HPDE6-E6E7 (cell line): ENCODE measurements around the gene ANGPTL7.

Experiments
- DNase-seq: peaks from one replicate; pipeline ENCODE4 v3.0.0; 2011; ENCODE audit warnings: missing footprints; ENCODE audit errors: extremely low spot score

Gene ANGPTL7

DNA sequence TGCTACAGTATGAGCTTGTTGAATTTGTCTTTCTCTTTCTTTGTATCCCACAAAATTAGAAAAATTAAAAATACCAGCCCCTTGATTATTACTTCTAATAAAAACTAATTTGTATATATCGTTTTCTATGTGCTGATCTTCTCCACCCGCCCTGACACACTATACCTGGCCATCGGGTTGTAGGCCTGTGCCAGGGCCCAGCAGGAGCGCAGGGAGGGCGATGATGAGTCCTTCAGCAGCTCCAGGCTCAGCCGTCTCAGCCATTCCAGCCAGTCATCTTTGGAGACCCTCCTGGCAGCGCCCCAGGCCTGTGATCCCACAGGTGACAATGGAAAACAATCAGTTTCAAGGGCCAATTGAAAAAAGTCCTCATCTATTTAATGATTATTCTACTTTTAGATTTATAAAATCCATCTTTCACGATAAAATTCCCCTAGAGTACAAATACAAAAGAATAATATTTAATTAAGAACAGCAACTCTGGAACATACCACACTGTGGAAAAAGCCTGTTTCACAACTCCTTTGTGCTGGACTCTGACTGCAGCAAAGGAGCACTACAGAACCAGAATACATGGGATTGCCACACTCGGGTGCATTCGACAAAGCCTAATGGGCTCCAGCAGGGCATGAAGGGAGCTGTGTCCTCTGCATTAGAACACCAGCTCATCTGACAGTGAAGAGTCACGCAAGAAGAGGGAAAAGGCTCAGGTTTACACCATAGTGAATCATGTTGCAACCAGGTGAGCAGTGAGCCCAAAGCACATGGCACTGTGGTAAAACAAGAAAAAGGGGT is 15.4 kb downstream of the ANGPTL7 start:
- DNase-seq: no peak

DNA sequence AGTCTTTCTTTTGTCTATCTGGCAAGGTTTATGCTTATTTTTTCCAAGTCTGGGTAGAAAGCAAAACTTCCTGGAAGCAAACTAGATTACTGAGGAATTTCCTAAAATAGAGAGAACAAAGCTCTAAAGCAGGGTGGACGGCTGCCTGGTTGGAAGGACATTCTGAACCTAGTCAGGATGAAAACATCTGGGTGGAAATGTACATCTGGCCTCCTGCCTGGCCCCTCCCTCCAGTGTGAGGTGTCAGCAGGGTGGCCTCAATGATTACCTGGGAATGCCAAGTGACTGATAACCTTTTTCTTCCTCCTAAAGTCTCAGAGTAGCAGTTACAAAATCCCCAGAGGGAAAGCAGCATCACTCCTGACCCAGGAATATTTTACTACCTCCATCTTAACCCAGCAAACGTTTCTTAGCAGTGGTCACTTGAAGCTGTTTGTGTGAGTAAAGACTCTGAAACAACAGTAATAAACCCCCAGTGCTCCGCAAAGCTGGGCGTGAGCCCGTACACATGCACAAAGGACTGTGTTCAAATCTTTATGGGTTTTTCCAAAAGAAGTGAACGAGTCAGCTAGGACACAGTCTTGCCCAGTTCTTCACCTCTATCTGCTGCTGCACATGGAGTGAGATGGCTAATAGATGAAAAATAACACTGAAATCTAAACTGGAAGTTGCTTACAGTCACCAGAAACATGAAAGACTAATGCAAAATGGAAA is 18.9 kb downstream of the ANGPTL7 start:
- no peak for DNase-seq

DNA sequence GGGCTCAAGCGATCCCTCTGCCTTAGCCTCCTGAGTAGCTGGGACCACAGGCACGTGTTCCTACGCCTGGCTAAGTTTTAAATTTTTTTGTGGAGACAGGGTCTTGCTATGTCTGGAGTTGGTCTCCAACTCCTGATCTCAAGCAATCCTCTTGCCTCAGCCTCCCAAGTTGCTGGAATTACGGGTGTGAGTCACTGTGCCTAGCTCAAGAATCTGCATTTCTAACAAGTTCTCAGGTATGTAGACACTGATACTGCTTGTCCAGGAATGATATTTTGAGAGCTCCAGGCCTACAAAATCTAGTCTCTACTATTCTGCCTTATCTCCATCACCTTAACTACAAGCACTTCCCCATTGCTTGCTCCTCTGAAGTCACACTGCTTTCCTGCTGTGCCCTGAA is 22.3 kb downstream of the ANGPTL7 start:
- DNase-seq: no peak

DNA sequence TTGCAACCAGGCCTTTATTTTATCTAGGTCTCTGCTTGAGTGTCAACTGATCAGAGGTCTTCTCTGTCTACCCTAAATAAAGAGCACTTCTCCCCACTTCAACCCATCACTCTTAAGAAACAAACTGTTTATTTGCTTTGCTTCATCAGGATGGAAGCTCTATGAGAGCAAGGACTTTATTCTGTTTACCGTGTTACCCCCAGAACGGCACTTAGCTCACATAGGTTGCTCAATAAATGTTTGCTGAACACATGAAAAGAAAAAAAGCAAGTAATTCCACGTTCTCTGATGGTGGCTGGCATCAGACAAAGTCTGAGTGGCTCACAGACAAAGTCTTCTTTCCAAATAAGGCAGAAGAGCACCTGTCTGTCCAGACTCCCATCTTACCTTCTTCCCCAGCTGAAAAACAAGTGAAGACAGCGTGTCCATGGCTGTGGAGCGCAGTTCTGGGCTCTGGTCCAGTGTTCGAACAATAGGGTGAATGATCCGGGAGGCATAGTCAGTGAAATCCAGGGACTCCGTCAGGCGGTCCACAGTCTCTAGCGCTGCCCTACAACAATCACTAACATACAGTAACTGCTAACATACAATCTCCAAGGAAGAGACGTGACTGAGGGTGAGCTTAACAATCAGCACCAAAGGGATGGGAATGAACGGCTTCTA is 22.9 kb downstream of the ANGPTL7 start:
- DNase-seq: no peak

DNA sequence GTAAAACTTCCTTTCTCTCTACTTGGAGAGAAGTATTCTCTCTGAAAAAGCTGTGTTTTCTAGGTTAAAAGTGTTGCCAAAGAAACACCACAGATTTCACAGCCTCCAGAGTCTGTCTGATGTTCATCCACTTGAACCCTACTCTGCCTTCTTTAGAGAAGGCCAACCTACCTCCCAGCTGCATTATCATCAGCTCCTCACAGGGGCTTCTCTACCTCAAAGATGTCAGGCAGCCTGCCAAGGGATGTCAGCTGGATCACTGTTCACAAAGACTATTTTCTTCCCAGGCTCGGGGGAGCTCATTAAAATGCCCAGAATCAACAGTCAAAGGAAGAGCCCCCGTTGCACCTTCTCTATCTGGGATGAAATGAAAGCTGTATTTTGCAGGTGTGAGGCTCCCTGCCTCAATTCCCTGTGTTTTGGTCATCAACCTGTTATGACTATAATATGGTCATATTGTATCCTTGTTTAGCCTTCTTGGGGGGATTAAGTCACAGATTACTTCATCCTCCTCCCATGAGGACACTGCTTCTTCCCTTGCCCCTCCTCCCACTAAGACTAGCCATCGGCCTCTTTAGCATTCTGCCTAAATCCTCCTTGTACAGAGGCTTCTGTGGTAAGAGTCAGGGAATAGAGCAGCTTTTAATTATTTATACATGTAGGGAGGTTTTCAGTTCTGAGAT is 25.7 kb downstream of the ANGPTL7 start:
- no peak for DNase-seq

DNA sequence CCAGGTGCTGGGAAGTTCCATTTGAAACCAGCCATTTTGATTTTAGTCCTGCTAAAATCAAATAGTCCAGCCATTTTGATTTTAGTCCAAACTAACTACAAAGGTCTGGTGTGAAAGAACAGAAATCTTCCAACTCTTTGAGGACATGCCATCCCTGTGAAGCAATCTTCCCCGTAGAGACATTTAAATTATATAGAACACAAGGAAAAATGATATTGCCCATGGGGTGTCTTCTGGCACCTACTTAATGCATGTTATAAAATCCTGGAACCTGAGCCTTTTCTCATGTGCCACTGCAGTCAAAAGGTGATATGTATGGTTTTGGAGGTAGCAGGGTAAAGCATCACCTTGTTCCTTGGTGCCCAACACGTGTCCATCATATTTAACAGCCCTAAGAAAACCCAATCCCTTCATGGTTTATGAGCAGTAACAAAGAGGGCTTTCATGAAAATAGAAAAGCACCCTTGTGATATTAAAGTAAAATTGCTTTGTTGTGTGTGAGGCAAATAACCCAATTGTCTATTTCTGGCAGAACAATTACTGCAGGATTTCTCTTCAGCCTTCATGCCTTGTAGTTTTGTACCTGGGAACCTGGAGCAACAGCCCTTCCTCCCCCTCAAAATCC is 26.3 kb downstream of the ANGPTL7 start:
- DNase-seq: no peak

DNA sequence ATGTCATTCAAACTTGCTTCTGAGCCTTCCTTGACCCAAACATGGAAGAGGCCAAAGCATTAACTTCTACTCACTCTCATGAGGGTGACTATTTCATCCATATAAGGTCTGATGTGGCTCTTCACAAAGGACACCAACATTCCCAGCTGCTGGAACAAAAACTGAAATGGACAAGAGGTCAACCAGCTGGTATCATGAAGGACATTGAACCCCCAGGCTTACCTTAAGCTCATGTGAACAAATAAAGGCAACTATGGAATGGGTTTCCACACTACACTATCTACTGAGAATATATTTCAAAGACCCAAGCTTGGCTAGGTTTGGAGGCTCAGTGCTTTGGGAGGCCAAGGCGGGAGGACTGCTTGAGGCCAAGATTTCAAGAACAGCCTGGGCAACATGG is 26.9 kb downstream of the ANGPTL7 start:
- no peak for DNase-seq

DNA sequence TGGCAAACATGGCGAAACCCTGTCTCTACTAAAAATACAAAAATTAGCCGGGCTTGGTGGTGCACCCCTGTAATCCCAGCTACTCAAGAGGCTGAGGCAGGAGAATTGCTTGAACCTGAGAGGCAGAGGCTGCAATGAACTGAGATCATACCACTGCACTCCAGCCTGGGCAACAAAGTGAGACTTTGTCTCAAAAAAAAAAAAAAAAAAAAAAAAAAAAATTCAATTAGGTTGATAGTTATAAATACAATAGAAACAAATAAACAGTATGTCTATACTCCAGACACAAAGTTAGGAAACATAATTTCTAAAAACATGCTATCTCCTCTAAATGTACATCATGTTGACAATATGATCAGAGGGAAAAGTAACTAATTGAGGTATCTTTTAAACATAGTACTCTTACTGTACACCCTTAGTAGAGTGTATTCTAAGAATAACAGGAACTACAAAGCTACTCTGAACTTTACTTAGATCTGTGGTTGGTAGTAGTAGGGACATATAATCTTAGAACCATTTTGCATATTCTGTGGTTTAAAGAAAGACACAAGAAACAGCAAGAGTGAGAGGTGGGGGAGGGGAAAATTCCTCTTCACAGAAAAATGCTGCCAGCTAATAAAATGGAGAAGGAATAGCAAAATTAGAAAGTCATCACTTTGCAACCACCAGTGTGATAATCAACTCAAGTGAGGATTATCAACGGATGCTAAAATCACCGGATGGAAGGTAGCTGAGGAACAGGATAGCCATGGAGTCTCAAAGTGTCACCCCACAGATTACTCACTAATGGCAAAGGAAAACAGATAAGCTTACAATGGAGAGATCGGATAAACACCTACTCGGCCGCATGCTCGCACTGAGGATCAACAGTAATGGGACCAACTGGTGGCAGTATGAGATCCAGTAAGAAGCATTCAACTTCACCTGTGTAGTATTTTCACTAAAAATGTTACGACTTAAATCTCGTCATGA is 38.2 kb downstream of the ANGPTL7 start:
- DNase-seq: no peak

DNA sequence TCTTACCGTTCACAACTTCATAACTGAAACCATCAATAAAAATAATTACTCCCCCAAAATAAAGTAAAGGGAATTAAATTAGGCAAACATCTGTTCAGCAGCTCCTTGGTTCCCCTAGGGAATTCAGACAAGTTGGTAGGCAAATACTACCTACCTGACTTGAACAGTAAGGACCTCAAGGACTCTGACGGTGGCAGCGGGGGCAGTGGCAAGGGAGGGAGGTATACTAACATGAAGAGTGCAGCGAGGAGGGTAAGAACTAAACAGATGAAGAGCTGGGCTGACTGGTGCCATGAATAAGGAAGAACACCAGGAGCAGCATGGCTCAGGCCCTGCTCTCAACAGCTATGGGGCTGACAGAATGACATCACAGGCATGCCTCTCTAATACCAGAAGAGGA is 40.0 kb downstream of the ANGPTL7 start:
- no peak for DNase-seq

DNA sequence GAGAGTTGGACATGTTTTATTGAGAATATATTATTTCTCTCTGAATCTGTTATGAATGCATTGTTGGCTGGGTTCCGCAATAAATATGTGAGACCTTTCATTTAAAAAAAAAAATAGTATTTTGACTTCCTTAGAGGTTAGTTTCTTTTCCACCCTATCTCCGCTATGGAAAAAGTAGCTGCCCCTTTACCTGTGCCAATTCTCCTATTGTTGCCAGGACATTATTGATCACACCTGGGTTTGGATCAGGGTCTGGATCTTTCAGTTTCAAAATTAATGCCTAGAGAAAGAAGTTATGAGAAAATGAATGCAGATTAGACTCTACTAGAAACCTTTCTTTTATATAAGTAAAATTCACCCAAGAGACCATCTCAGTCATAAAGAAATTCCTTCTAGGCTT is 44.1 kb downstream of the ANGPTL7 start:
- DNase-seq: no peak

DNA sequence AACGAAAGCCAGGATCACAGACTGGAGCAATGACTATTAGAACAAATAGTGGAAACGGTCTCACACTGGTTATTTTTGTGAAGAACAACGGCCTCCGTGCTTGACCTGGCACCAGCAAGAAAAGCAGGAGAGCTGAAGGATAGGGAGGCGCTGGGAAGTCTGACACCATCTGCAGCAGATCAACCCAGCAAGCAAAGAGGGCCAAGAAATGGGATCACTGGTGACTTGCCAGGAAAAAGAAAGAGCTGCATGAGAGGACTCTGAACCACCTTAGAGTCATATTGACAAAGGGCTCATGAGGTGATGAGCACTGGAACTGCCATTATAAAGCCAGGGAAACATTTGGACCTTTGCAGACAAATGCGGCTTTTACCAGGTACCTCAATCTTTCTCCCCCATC is 48.2 kb downstream of the ANGPTL7 start:
- DNase-seq: no peak

DNA sequence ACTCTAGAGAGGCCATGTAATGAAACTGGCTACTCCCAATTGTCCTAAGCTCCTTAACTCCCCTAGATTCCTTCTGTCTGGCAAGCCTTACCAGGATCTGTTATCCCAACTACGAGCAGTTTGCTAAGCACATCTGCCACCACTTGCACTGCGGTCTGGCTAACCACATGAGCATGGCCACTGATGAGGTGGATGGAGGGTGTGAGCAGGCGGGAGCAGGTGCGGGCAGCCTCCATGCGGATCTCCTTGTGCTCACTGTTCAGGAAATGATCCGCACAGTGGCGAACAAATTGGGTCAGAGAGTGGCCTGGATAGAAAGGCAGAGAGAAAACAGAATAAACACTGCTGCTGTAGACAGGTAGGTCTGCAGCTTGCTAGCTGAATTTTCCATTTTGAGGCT is 49.2 kb downstream of the ANGPTL7 start:
- DNase-seq: no peak

DNA sequence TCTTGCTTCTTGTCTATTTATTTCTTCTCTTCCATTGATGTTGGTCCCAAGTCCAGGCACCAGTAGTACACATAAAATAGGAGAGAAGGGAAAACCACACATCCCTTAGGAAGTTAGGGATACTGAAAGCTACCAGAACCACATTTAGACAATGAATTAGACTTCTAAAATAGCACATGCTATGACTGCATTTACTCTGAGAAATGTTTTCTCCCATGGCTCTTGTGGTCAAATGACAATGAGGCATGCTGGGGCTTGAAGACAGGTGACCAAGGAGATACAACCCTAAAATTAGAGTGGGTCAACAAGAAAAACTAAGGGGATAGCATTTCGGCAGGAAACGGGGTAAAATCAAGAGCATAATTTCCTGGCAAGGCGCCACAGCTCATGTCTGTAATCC is 56.1 kb downstream of the ANGPTL7 start:
- no peak for DNase-seq
